Panc1 (cell line): ENCODE data around the gene PRKAG2. TPM values are rescaled to one million over a fixed set of nuclear protein-coding genes. Genes with fewer than 3 reads are reported as not detected.

Experiments
- ATAC-seq: fragments of 200-7000 bp; cut with Tn5 transposase; 2 replicates; pipeline ENCODE4 v1.9.1; 2020; ENCODE audit warnings: mild to moderate bottlenecking, moderate library complexity
- BruUV-seq: library from RNA; stranded (reverse); fragments of 400-500 nt; replicated peaks from 2 replicates; lab custom pipeline; 2021; lab: Mats Ljungman, UMichigan
- CTCF ChIA-PET: fragments of 300-600 bp; sonication (Branson Sonifier 250); formaldehyde crosslinking; loops from one replicate; lab custom pipeline; 2022; ENCODE audit warnings: antibody characterized with exemption; lab: Charles Lee
- POLR2A ChIA-PET: fragments of 300-600 bp; sonication (Branson Sonifier 250); formaldehyde crosslinking; loops from one replicate; lab custom pipeline; 2022; ENCODE audit warnings: antibody characterized with exemption; lab: Charles Lee
- DNase-seq: peaks from one replicate; pipeline ENCODE4 v3.0.0-alpha.2; 2010; ENCODE audit warnings: low read depth, low spot score
- H3K27ac ChIP-seq: 2 replicates; pipeline ENCODE4 v1.5.1; 2011; ENCODE audit warnings: mild to moderate bottlenecking, low read length, inconsistent platforms
- H3K27me3 ChIP-seq: fragments of 200-500 bp; sonication (Bioruptor generic); 2 replicates; pipeline ENCODE4 v1.6.0; 2014; ENCODE audit warnings: low read length, inconsistent platforms; ENCODE audit not compliant: control insufficient read depth, insufficient read depth
- H3K36me3 ChIP-seq: fragments of 200-500 bp; sonication (Bioruptor generic); 2 replicates; pipeline ENCODE4 v1.5.1; 2014; ENCODE audit warnings: inconsistent platforms, mild to moderate bottlenecking, low read length, moderate library complexity; ENCODE audit not compliant: control insufficient read depth, insufficient read depth
- H3K4me1 ChIP-seq: 2 replicates; pipeline ENCODE4 v1.5.1; 2011; ENCODE audit warnings: inconsistent platforms, mild to moderate bottlenecking, low read length, moderate library complexity; ENCODE audit not compliant: control insufficient read depth, insufficient read depth
- H3K4me3 ChIP-seq, 2 experiments: 2 replicates each; pipeline ENCODE4 v1.5.1; 2011 to 2012; ENCODE audit warnings: low read depth in 2 of 2, low read length in 2 of 2, mild to moderate bottlenecking in 2 of 2, inconsistent platforms in 1 of 2, moderate library complexity in 1 of 2
- H3K9me3 ChIP-seq: fragments of 200-500 bp; sonication (Bioruptor generic); 2 replicates; pipeline ENCODE4 v1.5.1; 2014; ENCODE audit warnings: low read depth, mild to moderate bottlenecking, inconsistent platforms, low read length, moderate library complexity; ENCODE audit not compliant: control insufficient read depth, insufficient read depth
- CTCF ChIP-seq: fragments of 450-650 bp; IDR thresholded peaks from 2 replicates; pipeline ENCODE4 v1.5.1; 2017; ENCODE audit warnings: mild to moderate bottlenecking
- POLR2AphosphoS5 ChIP-seq: IDR thresholded peaks from 2 replicates; pipeline ENCODE4 v1.6.1; 2012; ENCODE audit warnings: mild to moderate bottlenecking, low read depth, low read length, moderate library complexity
- REST ChIP-seq, 2 experiments: IDR thresholded peaks; 2 replicates each; pipeline ENCODE4 v1.6.1; 2011 to 2012; ENCODE audit warnings: low read depth in 2 of 2, control low read depth in 1 of 2, low read length in 1 of 2, mild to moderate bottlenecking in 1 of 2, moderate library complexity in 1 of 2; ENCODE audit not compliant: insufficient read depth in 1 of 2
- SIN3A ChIP-seq: IDR thresholded peaks from 2 replicates; pipeline ENCODE4 v1.6.1; 2012; ENCODE audit warnings: low read depth, mild to moderate bottlenecking, low read length, moderate library complexity, borderline replicate concordance; ENCODE audit not compliant: insufficient read depth
- TCF7L2 ChIP-seq: IDR thresholded peaks from 2 replicates; pipeline ENCODE4 v1.6.1; 2011; ENCODE audit warnings: mild to moderate bottlenecking, low read depth, low read length, inconsistent platforms
- in situ Hi-C: cut with HindIII; loops from 2 replicates; pipeline ENCODE4 v1.10.0; 2016; ENCODE audit warnings: low sequenced_read_pairs, low pct_unique_long_range_greater_than_20kb
- intact Hi-C: fragments of 100-400 bp; cut with micrococcal nuclease; formaldehyde crosslinking; loops from one replicate; pipeline ENCODE4 v1.10.0; 2022; ENCODE audit not compliant: unreplicated experiment
- total RNA-seq: library from RNA; stranded (reverse); gene quantifications from one replicate; pipeline ENCODE4 v1.2.1, GENCODE V29; 2021; ENCODE audit not compliant: unreplicated experiment

PRKAG2 gene
- total RNA-seq, 1 experiment from 2014 or later = 71.6 TPM

- Histone ChIP-seq H3K9me3 (no peaks in the 10 kb centered on the region), H3K36me3 (no peaks in the 10 kb centered on the region), H3K4me1 (peaks cover 70% of the 10 kb centered on the region), H3K27ac (0 out of 2 replicates have a peak overlapping the region, but pooled peaks have one; percentile 5), H3K27me3 (no peaks in the 10 kb centered on the region), H3K4me3 (no peak overlapping the region)
- DNase-seq (no peak), ATAC-seq (no peak)
- BruUV-seq = no TSS peak
- no peak for TF ChIP-seq SIN3A
- no peak for TF ChIP-seq CTCF
- TF ChIP-seq POLR2AphosphoS5 = no peak
- TF ChIP-seq REST (IDR thresholded peaks at IDR 0.05; ENCODE audit: insufficient read depth in 1 of 2, low read depth in 2 of 2, low read length in 1 of 2) = no peak
- TF ChIP-seq TCF7L2 = no peak
- intact Hi-C loops (no loop called here), in situ Hi-C loops (no loop called here)
- CTCF ChIA-PET = no interaction called here
- POLR2A ChIA-PET = no interaction called here
Measured at GRCh38 chr7:151509670-151510333, 367.1 kb downstream of the PRKAG2 start.

GRCh38 chr7:151508991-151509390, 367.9 kb downstream of the PRKAG2 start:
- BruUV-seq = no TSS peak
- ChIA-PET POLR2A (interaction anchor here (0.8 kb wide), 1 partner anchor 8 kb away, joined by 4 read pairs; no protein-coding TSS in a partner anchor), CTCF (no interaction called here)
- Histone ChIP-seq H3K27me3 (no peaks in the 10 kb centered on the region), H3K27ac (no peak overlapping the region), H3K9me3 (no peaks in the 10 kb centered on the region), H3K36me3 (no peaks in the 10 kb centered on the region), H3K4me3 (no peak overlapping the region), H3K4me1 (peaks cover 72% of the 10 kb centered on the region)
- TF ChIP-seq SIN3A = no peak
- no peak for TF ChIP-seq TCF7L2
- TF ChIP-seq CTCF = no peak
- no peak for TF ChIP-seq POLR2AphosphoS5
- TF ChIP-seq REST (IDR thresholded peaks at IDR 0.05; ENCODE audit: insufficient read depth in 1 of 2, low read depth in 2 of 2, low read length in 1 of 2) = no peak
- no peak for DNase-seq
- intact Hi-C loops = no loop called here
- ATAC-seq = no peak
- in situ Hi-C loops = no loop called here
